Heart right ventricle (tissue), 16 donors: ENCODE measurements around the gene PASK. TPM values are rescaled to one million over a fixed set of nuclear protein-coding genes. Genes with fewer than 3 reads are reported as not detected.

ENCODE experiments used
- ATAC-seq, 8 donors: fragments of 200-7000 bp; cut with Tn5 transposase; one replicate each; pipeline ENCODE4 v1.9.1; 2020; ENCODE audit warnings: mild to moderate bottlenecking in 8 of 8, moderate library complexity in 8 of 8, moderate number of reproducible peaks in 1 of 8
- DNase-seq, 2 donors: peaks; one replicate each; pipeline ENCODE4 v3.0.0-alpha.2; 2020
- H3K27ac ChIP-seq, 10 donors: fragments of 200-600 bp; sonication (generic) in 2 of 10; one replicate each; pipeline versions ENCODE4 v1.5.0 to v1.8.0; 2020 to 2022; ENCODE audit warnings: mild to moderate bottlenecking in 3 of 10
- H3K27me3 ChIP-seq, 7 donors: fragments of 200-600 bp; one replicate each; pipeline ENCODE4 v1.8.0; 2021 to 2022; ENCODE audit warnings: mild to moderate bottlenecking in 2 of 7
- H3K36me3 ChIP-seq, 9 donors: fragments of 200-600 bp; sonication (generic) in 1 of 9; one replicate each; pipeline versions ENCODE4 v1.5.0 to v1.8.0; 2020 to 2022; ENCODE audit warnings: mild to moderate bottlenecking in 2 of 9
- H3K4me1 ChIP-seq, 9 donors: fragments of 200-600 bp; sonication (generic) in 1 of 9; one replicate each; pipeline versions ENCODE4 v1.5.0 to v1.8.0; 2020 to 2022; ENCODE audit warnings: mild to moderate bottlenecking in 4 of 9
- H3K4me3 ChIP-seq, 10 donors: fragments of 200-600 bp; sonication (generic) in 2 of 10; one replicate each; pipeline versions ENCODE4 v1.5.0 to v1.8.0; 2020 to 2022; ENCODE audit warnings: mild to moderate bottlenecking in 7 of 10, moderate library complexity in 2 of 10
- H3K9me3 ChIP-seq, 11 donors: fragments of 200-600 bp in 10 of 11; sonication (generic) in 2 of 11; one replicate each; pipeline versions ENCODE4 v1.5.0 to v1.8.0; 2013 to 2022; ENCODE audit warnings: mild to moderate bottlenecking in 2 of 11, control low read depth in 1 of 11, moderate library complexity in 1 of 11
- WGBS, 2 donors: extraction: QIAGEN DNeasy Blood & Tissue Kit; methylation state at CpG; one replicate each; pipeline ENCODE4 v1.1.7; 2013; ENCODE audit warnings: inconsistent platforms in 1 of 2; 5-methylcytosine and 5-hydroxymethylcytosine counted together
- intact Hi-C, 10 donors: fragments of 100-400 bp; cut with DNase I; formaldehyde crosslinking; loops; one replicate each; pipeline versions ENCODE4 v1.11.1 to v1.14.2; 2022
- polyA plus RNA-seq, 2 donors: library from polyadenylated mRNA; stranded (reverse); fragments of 200-250 nt; gene quantifications; one replicate each; pipeline ENCODE4 v1.2.3, GENCODE V29; 2013
- total RNA-seq, 10 donors: library from RNA; stranded (reverse); fragmentation: NEBNext Ultra II Directional in 3 of 10; extraction: Animal tissue kit (Norgen Biotek cat#: 25700) in 3 of 10; gene quantifications; one replicate each; pipeline versions ENCODE4 v1.2.1 to v1.2.4, GENCODE V29; 2021 to 2023
- TF ChIP-seq, protein P1 (sequence below), 9 donors: fragments of 200-600 bp; sonication (generic) in 2 of 9; IDR thresholded peaks; one replicate each; pipeline versions ENCODE4 v1.5.0 to v1.8.0; 2021 to 2022; ENCODE audit warnings: antibody characterized with exemption in 9 of 9, mild to moderate bottlenecking in 5 of 9, moderate library complexity in 1 of 9
- donor health status: Arrhythmogenic right ventricular cardiomyopathy.
- donor health status: ischemic (EF 13 %, LVEDD 7.1; RV severe dilation, severe dysfunction).
- donor health status: healthy with polysubstance abuse.
- donor health status: DM: no; HTN: yes; CAD: no.
- donor health status: DM: no; HTN: no; CAD: no.
- donor health status: ischemic (EF 25% LVEDD 6.9; RV normal size, moderate dysfunction).
- donor health status: ischemic (EF 25% LVEDD 5.7; RV mildly dilated, moderate dysfunction).
- donor health status: healthy.
- donor health status: DM: yes; HTN: yes; CAD: no.
- donor health status: Ischemic cardiomyopathy.
- donor health status: ischemic (EF 35%, LVEDD 5.7; RV mildly dilated, moderate dysfunction).
- donor health status: nonischemic (EF 11% LVEDD 7.7; RV severe dilation, severe dysfunction).
- donor health status: DM: yes; HTN: yes; CAD: no.
- donor health status: PGD.
- donor health status: ischemic (EF 29% LVEDD 5.4; RV normal size, mild dysfunction).
- donor health status: nonischemic (EF 23%, LVEDD 6.1; RV moderate dilation, normal function).

The PASK gene
- total and polyA plus RNA-seq, 12 donors: 0.93 to 4.5 (median 1.5) TPM

DNA sequence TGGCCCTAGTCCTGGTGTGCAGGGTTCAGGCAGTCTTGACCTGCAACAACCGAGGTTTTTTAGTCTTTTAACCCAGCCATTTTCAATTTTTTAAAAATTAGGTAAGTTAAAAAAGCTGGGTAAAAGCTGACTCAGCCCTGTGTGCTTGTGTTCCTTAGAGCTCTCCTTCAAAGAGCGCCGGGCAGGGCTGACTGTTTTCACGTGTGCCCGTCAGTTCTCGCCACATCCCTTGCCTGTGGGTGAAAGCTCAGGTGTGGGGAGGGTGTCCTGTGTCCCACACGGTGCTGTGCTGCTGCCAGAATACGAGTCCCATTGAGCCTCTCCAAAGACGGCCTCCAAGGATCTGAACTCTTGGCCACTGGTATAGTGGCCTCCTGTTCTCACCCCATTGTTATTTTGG is 33.9 kb upstream of the PASK start:
- TF ChIP-seq, protein P1, sequence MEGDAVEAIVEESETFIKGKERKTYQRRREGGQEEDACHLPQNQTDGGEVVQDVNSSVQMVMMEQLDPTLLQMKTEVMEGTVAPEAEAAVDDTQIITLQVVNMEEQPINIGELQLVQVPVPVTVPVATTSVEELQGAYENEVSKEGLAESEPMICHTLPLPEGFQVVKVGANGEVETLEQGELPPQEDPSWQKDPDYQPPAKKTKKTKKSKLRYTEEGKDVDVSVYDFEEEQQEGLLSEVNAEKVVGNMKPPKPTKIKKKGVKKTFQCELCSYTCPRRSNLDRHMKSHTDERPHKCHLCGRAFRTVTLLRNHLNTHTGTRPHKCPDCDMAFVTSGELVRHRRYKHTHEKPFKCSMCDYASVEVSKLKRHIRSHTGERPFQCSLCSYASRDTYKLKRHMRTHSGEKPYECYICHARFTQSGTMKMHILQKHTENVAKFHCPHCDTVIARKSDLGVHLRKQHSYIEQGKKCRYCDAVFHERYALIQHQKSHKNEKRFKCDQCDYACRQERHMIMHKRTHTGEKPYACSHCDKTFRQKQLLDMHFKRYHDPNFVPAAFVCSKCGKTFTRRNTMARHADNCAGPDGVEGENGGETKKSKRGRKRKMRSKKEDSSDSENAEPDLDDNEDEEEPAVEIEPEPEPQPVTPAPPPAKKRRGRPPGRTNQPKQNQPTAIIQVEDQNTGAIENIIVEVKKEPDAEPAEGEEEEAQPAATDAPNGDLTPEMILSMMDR (IDR thresholded peaks at IDR 0.05): no peak
- no peak for ATAC-seq
- WGBS, 2 donors: 91 to 95% methylated on average over 9 of the region's 9 CpGs

DNA sequence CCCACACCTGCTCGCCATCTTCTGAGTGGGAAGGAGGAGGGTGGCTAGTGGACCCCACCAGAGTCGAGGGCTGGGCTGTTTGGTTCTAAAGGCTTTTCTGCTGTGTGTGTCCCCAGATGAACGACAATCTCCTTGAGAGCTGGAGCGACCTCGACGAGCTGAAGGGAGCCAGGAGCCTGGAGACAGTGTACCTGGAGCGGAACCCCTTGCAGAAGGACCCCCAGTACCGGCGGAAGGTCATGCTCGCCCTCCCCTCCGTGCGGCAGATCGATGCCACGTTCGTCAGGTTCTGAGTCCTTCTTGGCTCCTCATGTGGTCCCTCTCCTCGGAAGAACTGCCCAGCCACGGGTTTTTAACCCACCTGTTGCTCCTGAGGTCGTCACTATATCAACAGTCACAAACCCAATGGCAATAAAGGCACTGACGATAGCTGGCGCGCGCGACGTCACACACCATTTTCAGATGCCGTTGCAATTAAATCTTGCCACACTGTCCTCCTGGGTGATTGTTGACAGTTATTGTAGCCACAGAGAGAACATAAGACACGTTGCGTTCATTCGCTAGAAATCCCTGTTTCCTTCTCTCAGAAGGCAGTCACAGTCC is 33.4 kb upstream of the PASK start:
- 91 to 93% methylated on average over 28 of the region's 28 CpGs for WGBS, 2 donors
- intact Hi-C loops: no loop called here
- TF ChIP-seq, protein P1 (IDR thresholded peaks at IDR 0.05): no peak

More for the DNA sequence above, 33.9 kb upstream of the PASK start:
- peaks cover 0 to 49% (median 11%) of the 10 kb centered on the region in 9 donors for H3K36me3 ChIP-seq
- no peak for DNase-seq
- H3K27ac ChIP-seq: no peak overlapping the region
- H3K9me3 ChIP-seq: no peaks in the 10 kb centered on the region
- peaks cover 0 to 4% (median 0%) of the 10 kb centered on the region in 7 donors for H3K27me3 ChIP-seq
- intact Hi-C loops: no loop called here
- H3K4me3 ChIP-seq: no peak overlapping the region
- no peaks in the 10 kb centered on the region for H3K4me1 ChIP-seq

DNA sequence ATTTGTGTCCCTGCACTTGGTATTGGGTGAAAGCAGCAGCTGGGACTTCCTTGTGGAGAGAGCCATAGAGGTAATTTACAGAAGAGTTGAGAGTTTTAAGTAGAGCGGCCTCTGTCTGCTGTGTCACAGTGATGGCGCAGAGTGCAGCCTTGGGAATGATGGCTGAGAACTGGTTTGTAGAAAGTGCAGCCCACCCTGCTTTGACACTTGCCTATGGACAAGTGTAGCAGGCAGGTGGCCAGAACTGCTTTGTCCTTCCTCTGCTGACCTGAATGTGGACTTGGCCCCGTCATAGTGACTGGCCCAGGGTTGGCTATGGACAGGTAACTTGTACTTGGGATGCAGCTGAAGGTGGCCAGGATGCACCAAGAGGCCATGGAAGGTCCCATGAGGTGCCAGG is 32.9 kb upstream of the PASK start:
- TF ChIP-seq, protein P1 (IDR thresholded peaks at IDR 0.05): no peak
- DNase-seq (no peak), ATAC-seq (no peak)
- Histone ChIP-seq H3K9me3 (no peaks in the 10 kb centered on the region), H3K4me1 (no peaks in the 10 kb centered on the region), H3K27ac (no peak overlapping the region), H3K36me3 (peaks cover 0 to 60% (median 11%) of the 10 kb centered on the region in 9 donors), H3K4me3 (no peak overlapping the region), H3K27me3 (no peaks in the 10 kb centered on the region)
- intact Hi-C loops: no loop called here
- 99% methylated on average over 3 of the region's 3 CpGs for WGBS, 2 donors

More for the DNA sequence above, 33.4 kb upstream of the PASK start:
- no peak overlapping the region for H3K4me3 ChIP-seq
- no peak for ATAC-seq
- H3K36me3 ChIP-seq: peaks cover 0 to 55% (median 11%) of the 10 kb centered on the region in 9 donors
- H3K4me1 ChIP-seq: no peaks in the 10 kb centered on the region
- no peaks in the 10 kb centered on the region for H3K27me3 ChIP-seq
- no peak overlapping the region for H3K27ac ChIP-seq
- no peak for DNase-seq
- no peaks in the 10 kb centered on the region for H3K9me3 ChIP-seq

DNA sequence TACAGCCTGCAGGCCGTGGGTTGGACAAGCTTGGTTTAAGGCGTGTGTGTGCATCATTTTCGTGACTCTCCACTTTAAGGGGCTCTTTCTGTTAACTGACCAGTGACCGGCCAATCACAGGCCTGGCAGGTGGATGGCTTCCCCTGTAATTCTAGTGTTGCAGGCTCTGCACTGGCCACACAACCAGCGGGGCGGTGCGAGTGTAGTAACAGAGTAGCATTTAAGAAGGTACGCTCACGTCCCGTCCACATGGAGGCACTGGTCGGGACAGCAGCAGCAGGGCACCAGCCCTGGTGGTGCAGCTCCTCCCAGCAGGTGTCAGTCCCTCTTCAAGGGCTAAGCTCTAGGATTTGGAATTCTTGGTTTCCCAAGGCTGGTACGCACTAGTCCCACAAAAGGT is 31.2 kb upstream of the PASK start:
- no peak for ATAC-seq
- H3K4me3 ChIP-seq: no peak overlapping the region
- no peaks in the 10 kb centered on the region for H3K4me1 ChIP-seq
- no peaks in the 10 kb centered on the region for H3K9me3 ChIP-seq
- H3K27ac ChIP-seq: no peak overlapping the region
- TF ChIP-seq, protein P1 (IDR thresholded peaks at IDR 0.05): no peak
- intact Hi-C loops: no loop called here
- WGBS, 2 donors: 90 to 93% methylated on average over 12 of the region's 12 CpGs
- no peak for DNase-seq
- no peaks in the 10 kb centered on the region for H3K27me3 ChIP-seq
- H3K36me3 ChIP-seq: peaks cover 0 to 76% (median 11%) of the 10 kb centered on the region in 9 donors
